NCI-H2171 treated with DMSO at 0.1 percent for 48 hours (cell line): ENCODE measurements around the gene HPF1.
"Not testable (repeated sequence)": the region's sequence is repeated elsewhere in the genome, so short reads cannot be mapped to it uniquely, and the experiment has no call there.

Experiments used
- DNase-seq: peaks from one replicate; lab custom pipeline; 2025; lab: John Stamatoyannopoulos, UW

The HPF1 gene

GRCh38 chr4:169757575-169758184 is at the start of gene HPF1:
TSS of gene HPF1 (minus strand) at chr4:169757944. CDS start at chr4:169757877, 67 bp downstream.
- DNase-seq, result peak; percentile 84

- not testable (repeated sequence) for DNase-seq
These were observed 49.0 kb upstream of the HPF1 start for GRCh38 chr4:169806770-169807169.

- DNase-seq, result no peak
These were observed 45.7 kb upstream of the HPF1 start for GRCh38 chr4:169803413-169803812.

- no peak for DNase-seq
These were observed 45.1 kb upstream of the HPF1 start for GRCh38 chr4:169802873-169803272.

- no peak for DNase-seq
These were observed 42.8 kb upstream of the HPF1 start for GRCh38 chr4:169800541-169800940.

GRCh38 chr4:169799260-169799659 is 41.5 kb upstream of the HPF1 start:
- DNase-seq, result no peak

- DNase-seq, result no peak
These were observed 37.8 kb upstream of the HPF1 start for GRCh38 chr4:169795585-169795984.

GRCh38 chr4:169791527-169792156 is 33.9 kb upstream of the HPF1 start:
- DNase-seq, result peak; percentile 42

GRCh38 chr4:169791062-169791461 is 33.3 kb upstream of the HPF1 start:
- no peak for DNase-seq

GRCh38 chr4:169774466-169775445 is 17.0 kb upstream of the HPF1 start:
- no peak for DNase-seq

GRCh38 chr4:169773889-169774288 is 16.1 kb upstream of the HPF1 start:
- DNase-seq, result no peak

- not testable (repeated sequence) for DNase-seq
These were observed 13.9 kb upstream of the HPF1 start for GRCh38 chr4:169771556-169772080.

GRCh38 chr4:169770416-169770815 is 12.7 kb upstream of the HPF1 start:
- no peak for DNase-seq

- DNase-seq, result no peak
These were observed 10.6 kb upstream of the HPF1 start for GRCh38 chr4:169768385-169768784.

- DNase-seq, result no peak
These were observed 9.0 kb upstream of the HPF1 start for GRCh38 chr4:169766741-169767140.

GRCh38 chr4:169765835-169766234 is 8.1 kb upstream of the HPF1 start:
- no peak for DNase-seq

- DNase-seq, result no peak
These were observed 4.1 kb upstream of the HPF1 start for GRCh38 chr4:169761846-169762245.

- no peak for DNase-seq
These were observed 738 bp upstream of the HPF1 start for GRCh38 chr4:169758401-169758962.

- DNase-seq, result no peak
These were observed 671 bp downstream of the HPF1 start for GRCh38 chr4:169756971-169757574.

- no peak for DNase-seq
These were observed 12.5 kb downstream of the HPF1 start for GRCh38 chr4:169745291-169745690.

- DNase-seq, result no peak
These were observed 13.1 kb downstream of the HPF1 start for GRCh38 chr4:169744601-169745000.

- DNase-seq, result no peak
These were observed 16.2 kb downstream of the HPF1 start for GRCh38 chr4:169741569-169741968.
